GM12878 (cell line): ENCODE results near the gene VGLL4.

Source experiments
- BCL3 ChIP-seq: IDR thresholded peaks from 2 replicates; pipeline ENCODE4 v1.6.1; 2011; ENCODE audit warnings: borderline replicate concordance, low read depth, mild to moderate bottlenecking, moderate library complexity, low read length; ENCODE audit not compliant: insufficient read depth, poor library complexity, severe bottlenecking
- CBX3 ChIP-seq: fragments of 200-600 bp; sonication (generic); IDR thresholded peaks from 2 replicates; pipeline ENCODE4 v1.6.1; 2016; ENCODE audit warnings: low read depth, borderline replicate concordance
- CTCF ChIP-seq, 3 experiments: IDR thresholded peaks in 2 of 3; conservative IDR thresholded peaks in 1 of 3; 2 replicates each; pipeline ENCODE4 v1.5.1; 2011; ENCODE audit warnings: low read depth in 3 of 3, low read length in 3 of 3, mild to moderate bottlenecking in 3 of 3, control low read depth in 2 of 3, moderate library complexity in 2 of 3, inconsistent platforms in 1 of 3, mixed read lengths in 1 of 3; ENCODE audit not compliant: control insufficient read depth in 2 of 3, insufficient read depth in 1 of 3; ENCODE audit errors: extremely low read depth in 1 of 3
- FOS ChIP-seq: IDR thresholded peaks from 3 replicates; pipeline ENCODE4 v1.6.1; 2011; ENCODE audit warnings: borderline replicate concordance; ENCODE audit not compliant: insufficient read length; ENCODE audit errors: extremely low read depth
- MXI1 ChIP-seq: fragments of 150-350 bp; IDR thresholded peaks from 2 replicates; pipeline ENCODE4 v1.6.1; 2011; ENCODE audit warnings: low read depth, mild to moderate bottlenecking, inconsistent platforms, low read length, improper control_type of control experiment
- NFYB ChIP-seq: IDR thresholded peaks from 2 replicates; pipeline ENCODE4 v1.6.1; 2011; ENCODE audit warnings: low read depth, mild to moderate bottlenecking, low read length, improper control_type of control experiment, moderate library complexity; ENCODE audit not compliant: insufficient read depth
- POLR2AphosphoS5 ChIP-seq: IDR thresholded peaks from 2 replicates; pipeline ENCODE4 v1.6.1; 2011; ENCODE audit warnings: mild to moderate bottlenecking, low read length, inconsistent platforms
- RAD21 ChIP-seq: IDR thresholded peaks from 2 replicates; pipeline ENCODE4 v1.6.1; 2011; ENCODE audit warnings: mild to moderate bottlenecking, low read depth, low read length, moderate library complexity; ENCODE audit not compliant: insufficient read depth
- REST ChIP-seq: IDR thresholded peaks from 2 replicates; pipeline ENCODE4 v1.6.1; 2012; ENCODE audit warnings: mild to moderate bottlenecking, low read depth, low read length
- RFX5 ChIP-seq: IDR thresholded peaks from 2 replicates; pipeline ENCODE4 v1.6.1; 2011; ENCODE audit warnings: low read depth, low read length, improper control_type of control experiment
- SIX5 ChIP-seq: IDR thresholded peaks from 2 replicates; pipeline ENCODE4 v1.6.1; 2011; ENCODE audit warnings: mild to moderate bottlenecking, low read depth, low read length, moderate library complexity; ENCODE audit not compliant: severe bottlenecking
- STAT3 ChIP-seq: IDR thresholded peaks from 2 replicates; pipeline ENCODE4 v1.6.1; 2011; ENCODE audit warnings: low read depth, low read length, improper control_type of control experiment
- TAF1 ChIP-seq: IDR thresholded peaks from 2 replicates; pipeline ENCODE4 v1.6.1; 2011; ENCODE audit warnings: mild to moderate bottlenecking, low read depth, low read length, borderline replicate concordance
- ZNF24 ChIP-seq: fragments of 450-650 bp; IDR thresholded peaks from 2 replicates; pipeline ENCODE4 v1.6.1; 2017; ENCODE audit warnings: antibody characterized with exemption, mild to moderate bottlenecking

DNA sequence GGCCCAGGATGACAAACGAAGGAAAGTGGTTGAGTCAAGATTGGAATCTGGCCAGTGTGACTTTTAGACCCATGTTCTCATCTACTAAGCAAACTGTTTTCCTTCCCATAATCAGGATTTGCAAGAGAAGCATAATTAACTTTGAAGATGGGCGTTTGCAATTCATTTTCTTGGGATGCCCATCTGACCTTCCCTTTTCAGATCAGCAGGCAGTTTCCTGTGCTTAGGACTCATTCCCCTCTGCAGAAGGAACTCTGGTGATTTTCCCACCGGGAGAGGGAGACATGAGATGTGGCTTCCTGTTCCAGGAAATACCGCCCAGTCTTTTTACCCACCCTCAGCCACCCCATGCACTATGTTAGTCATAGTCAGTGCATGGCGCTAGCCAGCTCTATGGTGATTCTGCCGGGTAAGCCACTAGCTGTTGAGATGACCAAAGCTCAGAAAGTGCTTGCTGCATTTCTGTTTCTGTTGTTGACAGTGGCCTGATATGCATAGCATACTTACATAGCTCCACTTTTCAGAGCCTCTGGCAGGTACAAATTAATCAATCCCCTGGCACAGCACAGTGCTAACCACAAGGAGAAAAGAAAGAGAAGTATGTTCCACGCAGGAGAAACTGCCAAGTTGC lies 129.4 kb downstream of the VGLL4 start:
- TF ChIP-seq POLR2AphosphoS5 = no peak
- no peak for TF ChIP-seq SIX5
- TF ChIP-seq CTCF (IDR thresholded peaks at IDR 0.05 in 2 of 3, conservative IDR thresholded peaks at IDR 0.05 in 1 of 3; ENCODE audit: control insufficient read depth in 2 of 3, extremely low read depth in 1 of 3, insufficient read depth in 1 of 3, low read depth in 3 of 3, low read length in 3 of 3) = no peak
- TF ChIP-seq ZNF24 = no peak
- TF ChIP-seq CBX3 = no peak
- no peak for TF ChIP-seq BCL3
- no peak for TF ChIP-seq FOS
- TF ChIP-seq RFX5 = no peak
- no peak for TF ChIP-seq NFYB
- no peak for TF ChIP-seq STAT3
- TF ChIP-seq MXI1 = no peak
- TF ChIP-seq REST = no peak
- no peak for TF ChIP-seq TAF1
- TF ChIP-seq RAD21 = no peak
